Left lung (tissue), 10 donors: ENCODE measurements around the gene HAGHL. TPM values are rescaled to one million over a fixed set of nuclear protein-coding genes. Genes with fewer than 3 reads are reported as not detected.

Experiments used
- ATAC-seq: fragments of 200-7000 bp; cut with Tn5 transposase; one replicate; pipeline ENCODE4 v1.9.1; 2020; ENCODE audit warnings: moderate library complexity
- DNase-seq, 4 donors: peaks; one replicate each; pipeline ENCODE4 v3.0.0-alpha.2; 2013 to 2020
- H3K27ac ChIP-seq, 2 donors: fragments of 200-600 bp; sonication (generic) in 1 of 2; one replicate each; pipeline versions ENCODE4 v1.5.0 to v1.8.0; 2020 to 2021
- H3K27me3 ChIP-seq, 2 donors: fragments of 200-600 bp; sonication (generic) in 1 of 2; one replicate each; pipeline versions ENCODE4 v1.5.0 to v1.8.0; 2020 to 2021
- H3K36me3 ChIP-seq, 2 donors: fragments of 200-600 bp; sonication (generic) in 1 of 2; one replicate each; pipeline versions ENCODE4 v1.5.0 to v1.8.0; 2020 to 2021
- H3K4me1 ChIP-seq, 2 donors: fragments of 200-600 bp; one replicate each; pipeline ENCODE4 v1.8.0; 2021
- H3K4me3 ChIP-seq, 2 donors: fragments of 200-600 bp; sonication (generic) in 1 of 2; one replicate each; pipeline versions ENCODE4 v1.5.0 to v1.8.0; 2020 to 2021; ENCODE audit warnings: mild to moderate bottlenecking in 1 of 2
- H3K9me3 ChIP-seq, 2 donors: fragments of 200-600 bp; sonication (generic) in 1 of 2; one replicate each; pipeline versions ENCODE4 v1.5.0 to v1.8.0; 2020 to 2021
- CTCF ChIP-seq, 2 donors: fragments of 200-600 bp; sonication (generic) in 1 of 2; IDR thresholded peaks; one replicate each; pipeline versions ENCODE4 v1.5.0 to v1.8.0; 2021; ENCODE audit warnings: antibody characterized with exemption in 2 of 2
- intact Hi-C, 2 donors: fragments of 100-400 bp; cut with DNase I; formaldehyde crosslinking; loops; one replicate each; pipeline versions ENCODE4 v1.11.2 to v1.14.2; 2022
- polyA plus RNA-seq, 6 donors: library from polyadenylated mRNA; unstranded; fragments of 120-200 nt; gene quantifications; one replicate each; pipeline ENCODE4 v1.2.1, GENCODE V29; 2013; ENCODE audit not compliant: insufficient read length in 6 of 6
- total RNA-seq, 2 donors: library from RNA; stranded (reverse); fragmentation: NEBNext Ultra II Directional; extraction: Animal tissue kit (Norgen Biotek cat#: 25700); gene quantifications; one replicate each; pipeline ENCODE4 v1.2.1, GENCODE V29; 2021
- donor health status: DM: no; HTN: yes; CAD: no.
- donor health status: DM: no; HTN: no; CAD: no.

The HAGHL gene
- total and polyA plus RNA-seq, 8 donors, result 2.4 to 9.9 (median 4.4) TPM

- no peak for TF ChIP-seq CTCF (IDR thresholded peaks at IDR 0.05)
- ATAC-seq, result peak; percentile 25
These were observed 47.8 kb upstream of the HAGHL start for GRCh38 chr16:678858-679813.

GRCh38 chr16:679814-680624, 46.9 kb upstream of the HAGHL start, which contains the start of gene STUB1:
Gene STUB1, plus strand, starts transcription at chr16:680410. Its CDS starts 116 bp downstream, at chr16:680526.
- ATAC-seq, result peak; percentile 80
- Histone ChIP-seq H3K27me3 (peaks cover 0 to 26% of the 10 kb centered on the region in 2 donors), H3K9me3 (no peaks in the 10 kb centered on the region), H3K4me1 (peaks cover 33 to 65% of the 10 kb centered on the region in 2 donors), H3K36me3 (peaks cover 0 to 25% of the 10 kb centered on the region in 2 donors), H3K4me3 (peak within 1 kb of the TSS; percentile 62 to 70), H3K27ac (peak within 1 kb of the TSS; percentile 80 to 91)
- DNase-seq, result peak; percentile 80 to 94 (median 88)
- TF ChIP-seq CTCF (IDR thresholded peaks at IDR 0.05), result no peak
- intact Hi-C loops, result no loop called here

More at GRCh38 chr16:678858-679813, 47.8 kb upstream of the HAGHL start:
- Histone ChIP-seq H3K4me1 (peaks cover 30 to 68% of the 10 kb centered on the region in 2 donors), H3K4me3 (peak overlapping the region; percentile 34 to 70), H3K36me3 (peaks cover 0 to 30% of the 10 kb centered on the region in 2 donors), H3K27me3 (peaks cover 0 to 33% of the 10 kb centered on the region in 2 donors), H3K27ac (peak overlapping the region; percentile 65 to 67), H3K9me3 (no peaks in the 10 kb centered on the region)
- peak in 3 of 4 donors; percentile 80 to 89 (median 80) for DNase-seq
- intact Hi-C loops, result no loop called here

GRCh38 chr16:680625-680945, 46.3 kb upstream of the HAGHL start:
- ATAC-seq (no peak), DNase-seq (no peak)
- intact Hi-C loops, result no loop called here
- peak overlapping the region; percentile 62 to 70 for H3K4me3 ChIP-seq
- peak overlapping the region; percentile 80 to 91 for H3K27ac ChIP-seq
- TF ChIP-seq CTCF (IDR thresholded peaks at IDR 0.05), result no peak
- peaks cover 30 to 64% of the 10 kb centered on the region in 2 donors for H3K4me1 ChIP-seq
- H3K27me3 ChIP-seq, result peaks cover 0 to 21% of the 10 kb centered on the region in 2 donors
- H3K36me3 ChIP-seq, result peaks cover 0 to 31% of the 10 kb centered on the region in 2 donors
- H3K9me3 ChIP-seq, result no peaks in the 10 kb centered on the region

- Histone ChIP-seq H3K27ac (peak overlapping the region; percentile 80 to 91), H3K36me3 (peaks cover 0 to 35% of the 10 kb centered on the region in 2 donors), H3K9me3 (no peaks in the 10 kb centered on the region), H3K4me3 (peak overlapping the region; percentile 62 to 70), H3K27me3 (peaks cover 0 to 15% of the 10 kb centered on the region in 2 donors), H3K4me1 (peaks cover 30 to 68% of the 10 kb centered on the region in 2 donors)
- peak in 1 of 4 donors; percentile 56 for DNase-seq
- no peak for ATAC-seq
- no peak for TF ChIP-seq CTCF (IDR thresholded peaks at IDR 0.05)
- intact Hi-C loops, result no loop called here
These were observed 45.8 kb upstream of the HAGHL start for GRCh38 chr16:680967-681745.
